ENCODE measurements around the gene KLHL35.

DNA sequence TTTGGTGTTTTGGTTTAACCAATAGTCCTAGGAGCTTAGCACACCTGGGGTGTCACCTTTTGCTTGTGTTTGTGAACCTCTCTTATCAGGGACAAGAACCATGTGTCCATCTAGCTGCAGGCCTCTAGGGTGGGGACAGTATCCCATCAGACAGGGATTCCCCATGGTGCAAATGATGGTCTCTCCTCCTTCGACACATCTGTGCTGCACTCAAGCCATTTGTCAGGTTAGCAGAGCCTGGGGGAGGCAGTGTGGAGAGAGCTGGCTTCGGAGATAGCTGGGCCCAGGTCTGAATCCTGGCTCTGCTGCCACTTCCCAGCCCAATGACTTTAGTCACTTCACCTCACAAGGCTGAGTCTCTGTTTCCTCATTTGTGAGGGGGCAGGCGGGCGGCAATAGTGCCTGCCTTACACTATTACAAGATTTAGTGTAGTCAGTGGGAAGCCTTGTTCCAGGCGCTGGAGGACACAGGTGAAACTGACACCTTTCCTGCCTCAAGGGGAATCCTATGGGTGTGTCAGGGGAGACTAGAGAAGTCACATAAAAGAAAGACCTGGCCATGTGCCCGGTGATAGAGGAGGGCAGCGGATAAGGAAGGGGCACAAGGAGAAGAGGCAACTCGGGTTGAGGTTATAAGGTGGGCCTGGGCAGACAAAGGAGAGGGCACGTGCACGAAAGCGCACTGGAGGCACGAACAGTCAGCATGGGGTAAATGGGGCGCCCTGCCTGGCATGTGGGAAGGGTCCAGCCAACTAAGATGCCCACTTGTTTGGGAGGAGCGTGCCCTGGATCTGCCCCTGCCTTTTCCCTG lies 12.6 kb downstream of the KLHL35 start:
- TF ChIP-seq, protein P1, sequence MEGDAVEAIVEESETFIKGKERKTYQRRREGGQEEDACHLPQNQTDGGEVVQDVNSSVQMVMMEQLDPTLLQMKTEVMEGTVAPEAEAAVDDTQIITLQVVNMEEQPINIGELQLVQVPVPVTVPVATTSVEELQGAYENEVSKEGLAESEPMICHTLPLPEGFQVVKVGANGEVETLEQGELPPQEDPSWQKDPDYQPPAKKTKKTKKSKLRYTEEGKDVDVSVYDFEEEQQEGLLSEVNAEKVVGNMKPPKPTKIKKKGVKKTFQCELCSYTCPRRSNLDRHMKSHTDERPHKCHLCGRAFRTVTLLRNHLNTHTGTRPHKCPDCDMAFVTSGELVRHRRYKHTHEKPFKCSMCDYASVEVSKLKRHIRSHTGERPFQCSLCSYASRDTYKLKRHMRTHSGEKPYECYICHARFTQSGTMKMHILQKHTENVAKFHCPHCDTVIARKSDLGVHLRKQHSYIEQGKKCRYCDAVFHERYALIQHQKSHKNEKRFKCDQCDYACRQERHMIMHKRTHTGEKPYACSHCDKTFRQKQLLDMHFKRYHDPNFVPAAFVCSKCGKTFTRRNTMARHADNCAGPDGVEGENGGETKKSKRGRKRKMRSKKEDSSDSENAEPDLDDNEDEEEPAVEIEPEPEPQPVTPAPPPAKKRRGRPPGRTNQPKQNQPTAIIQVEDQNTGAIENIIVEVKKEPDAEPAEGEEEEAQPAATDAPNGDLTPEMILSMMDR (conservative IDR thresholded peaks at IDR 0.05; ENCODE audit: low read depth, low read length): no peak
- no peak for TF ChIP-seq EZH2 (IDR thresholded peaks at IDR 0.05; ENCODE audit: low read length, unreplicated experiment)
